ENCODE data around the gene PLXNA3.

PLXNA3 gene

DNA sequence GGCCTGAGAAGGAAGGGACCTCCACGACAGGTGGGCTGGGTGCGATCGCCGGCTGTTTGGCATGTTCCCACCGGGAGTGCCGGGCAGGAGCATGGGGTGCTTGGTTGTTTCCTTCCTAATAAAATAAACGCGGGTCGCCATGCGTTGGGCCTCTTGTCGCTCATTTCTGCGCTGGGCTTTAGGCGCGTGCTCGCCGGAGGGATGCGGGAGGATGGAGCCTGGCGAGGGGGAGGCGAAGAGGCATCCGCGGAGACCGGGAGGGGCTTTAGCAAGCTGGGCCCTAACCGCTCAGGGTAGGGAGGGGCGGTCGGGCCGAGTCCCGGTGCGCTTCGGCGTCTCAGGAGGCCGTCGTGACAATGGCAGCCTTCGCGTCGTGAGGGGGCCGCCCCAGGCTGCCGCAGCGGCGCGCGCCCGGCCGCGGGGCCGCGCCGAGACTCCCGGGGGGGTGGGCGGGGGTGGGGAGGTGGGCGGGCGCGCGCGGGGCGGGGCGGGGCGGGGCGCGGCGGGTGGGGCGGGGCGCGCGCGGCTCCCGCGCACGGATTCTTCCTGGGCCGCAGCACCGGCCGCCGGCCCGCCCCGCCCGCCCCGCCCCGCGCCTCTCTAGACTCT is 21.6 kb upstream of the PLXNA3 start:
- DNase-seq, result peak; percentile 21 to 36

- DNase-seq, result peak in 1 of 2 experiments; percentile 34
These were observed 20.9 kb upstream of the PLXNA3 start, which contains the start of gene GDI1 for GRCh38 chrX:154436983-154437752. Gene GDI1 (plus strand): TSS chrX:154437154. CDS start chrX:154437255, 101 bp downstream.

GRCh38 chrX:154437971-154438893 is 19.8 kb upstream of the PLXNA3 start:
- DNase-seq, result no peak

GRCh38 chrX:154439841-154440240 is 18.2 kb upstream of the PLXNA3 start:
- no peak for DNase-seq

GRCh38 chrX:154440623-154441357 is 17.3 kb upstream of the PLXNA3 start:
- no peak for DNase-seq

GRCh38 chrX:154441564-154441963 is 16.5 kb upstream of the PLXNA3 start:
- DNase-seq, result no peak

DNA sequence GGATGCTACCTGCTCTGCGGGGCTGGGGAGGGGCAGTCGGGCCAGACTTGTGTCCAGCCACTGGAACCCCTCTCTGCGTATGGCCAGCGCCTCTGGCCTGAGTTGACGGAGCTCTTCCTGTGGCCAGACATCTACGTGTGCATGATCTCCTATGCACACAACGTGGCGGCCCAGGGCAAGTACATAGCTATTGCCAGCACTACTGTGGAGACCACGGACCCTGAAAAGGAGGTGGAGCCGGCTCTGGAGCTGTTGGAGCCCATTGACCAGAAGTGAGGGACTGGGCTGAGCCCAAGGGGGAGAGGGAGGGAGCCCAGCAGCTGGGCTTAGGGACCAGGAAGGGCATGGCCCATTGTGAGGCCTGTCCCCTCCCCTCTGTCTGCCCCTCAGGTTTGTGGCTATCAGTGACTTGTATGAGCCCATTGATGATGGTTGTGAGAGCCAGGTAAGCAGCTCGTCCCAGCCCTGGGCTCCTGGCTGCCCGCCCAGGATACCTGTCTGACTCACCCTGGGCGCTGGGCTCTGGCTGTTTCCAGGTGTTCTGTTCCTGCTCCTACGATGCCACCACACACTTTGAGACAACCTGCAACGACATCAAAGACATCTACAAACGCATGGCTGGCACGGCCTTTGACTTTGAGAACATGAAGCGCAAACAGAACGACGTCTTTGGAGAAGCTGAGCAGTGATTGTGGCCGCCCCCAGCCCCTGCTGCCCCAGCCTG is 15.9 kb upstream of the PLXNA3 start:
- DNase-seq, result no peak

- DNase-seq, result no peak
These were observed 14.6 kb upstream of the PLXNA3 start for GRCh38 chrX:154443479-154443910.

- DNase-seq, result peak; percentile 36 to 46
These were observed 13.9 kb upstream of the PLXNA3 start, which contains the start of gene FAM50A for GRCh38 chrX:154443992-154444754. Gene FAM50A (plus strand): TSS chrX:154444141. CDS start chrX:154444236, 95 bp downstream.

DNA sequence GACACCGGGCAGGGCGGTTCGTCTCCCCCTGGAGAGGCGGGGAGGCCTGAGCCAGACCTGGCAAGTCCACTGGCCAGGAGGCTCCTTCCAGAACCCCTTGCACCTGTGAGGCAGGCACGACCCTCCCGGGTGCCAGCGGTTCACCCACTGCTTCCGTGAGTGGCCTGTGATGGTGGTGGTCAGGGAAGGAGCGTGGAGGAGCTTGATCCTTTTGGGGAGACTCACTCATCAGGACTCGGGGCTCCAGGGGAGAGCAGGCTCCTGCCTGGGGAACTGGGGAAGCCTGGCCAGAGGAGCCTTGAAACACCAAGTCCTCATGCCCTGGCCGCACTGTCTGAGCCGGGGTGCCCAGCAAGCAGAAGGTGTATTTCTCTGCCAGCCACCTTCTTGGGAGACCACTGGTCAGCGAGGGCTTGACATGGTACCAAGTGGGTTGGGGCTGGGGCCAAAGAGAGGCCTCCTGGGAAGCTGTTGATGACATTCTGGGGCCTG is 13.3 kb upstream of the PLXNA3 start:
- DNase-seq, result no peak

- no peak for DNase-seq
These were observed 12.3 kb upstream of the PLXNA3 start for GRCh38 chrX:154445776-154446175.

GRCh38 chrX:154446430-154446829 is 11.7 kb upstream of the PLXNA3 start:
- no peak for DNase-seq

DNA sequence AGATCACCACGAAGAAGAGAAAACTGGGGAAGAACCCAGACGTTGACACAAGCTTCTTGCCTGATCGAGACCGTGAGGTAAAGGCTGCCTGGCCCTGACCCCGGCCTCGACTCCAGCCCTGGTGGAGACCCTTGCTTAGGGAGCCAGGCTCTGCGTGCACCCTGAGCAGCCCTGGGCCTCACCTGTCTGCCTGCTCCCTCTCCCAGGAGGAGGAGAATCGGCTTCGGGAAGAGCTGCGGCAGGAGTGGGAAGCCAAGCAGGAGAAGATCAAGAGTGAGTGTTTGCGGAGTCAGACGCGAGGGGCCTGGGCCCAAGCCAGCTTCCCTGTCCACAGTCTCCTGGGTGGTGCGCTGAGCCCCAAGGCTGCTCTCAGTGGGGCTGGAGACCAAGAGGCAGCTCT is 9.6 kb upstream of the PLXNA3 start:
- no peak for DNase-seq

GRCh38 chrX:154449618-154450017 is 8.5 kb upstream of the PLXNA3 start:
- DNase-seq, result no peak

- DNase-seq, result no peak
These were observed 7.8 kb upstream of the PLXNA3 start for GRCh38 chrX:154450312-154450711.

DNA sequence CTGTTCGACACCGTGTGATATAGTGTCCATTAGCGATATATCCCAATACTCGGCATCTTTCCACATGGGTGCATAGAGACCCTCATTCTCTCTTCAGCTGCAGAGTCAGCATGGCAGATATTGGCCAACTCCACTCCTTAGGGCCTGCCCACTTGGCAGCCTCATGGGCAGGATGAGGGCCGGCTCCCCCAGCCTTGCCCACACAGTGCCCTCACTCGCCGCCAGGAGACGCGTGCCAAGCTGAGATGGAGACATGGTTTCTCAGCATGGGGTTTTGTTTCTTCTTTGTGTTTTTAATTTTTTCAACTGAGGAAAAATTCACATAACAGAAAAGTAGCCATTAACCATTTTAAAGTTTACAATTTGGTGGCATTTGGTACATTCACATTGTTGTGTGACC is 5.3 kb upstream of the PLXNA3 start:
- DNase-seq, result no peak

DNA sequence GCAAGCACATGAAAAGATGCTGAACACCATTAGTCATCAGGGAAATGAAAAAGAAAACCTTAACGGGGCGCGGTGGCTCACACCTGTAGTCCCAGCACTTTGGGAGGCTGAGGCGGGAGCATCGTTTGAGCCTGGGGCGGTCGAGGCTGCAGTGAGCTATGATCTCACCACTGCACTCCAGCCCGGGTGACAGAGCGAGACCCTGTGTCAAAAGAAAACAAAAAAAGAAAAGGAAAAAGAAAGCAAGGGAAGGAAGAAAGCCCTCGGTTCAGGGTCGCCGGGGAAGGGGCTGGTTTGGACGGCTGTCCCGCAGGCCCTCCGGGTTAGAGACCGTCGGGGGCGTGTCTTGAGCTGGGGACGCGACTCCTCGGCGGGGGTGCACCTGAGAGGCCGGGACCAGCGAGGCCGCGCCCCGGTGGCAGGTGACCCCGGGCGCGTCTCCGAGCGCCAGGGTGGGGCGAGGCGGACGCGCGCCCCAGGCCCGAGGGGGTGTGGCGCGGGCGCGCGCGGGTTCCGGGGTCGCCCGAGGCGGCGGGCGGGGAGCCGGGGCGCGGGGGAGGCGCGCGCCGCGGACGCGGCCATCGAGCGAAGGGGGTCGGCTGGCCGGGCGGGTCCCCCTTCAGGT is 478 bp upstream of the PLXNA3 start:
- DNase-seq, result peak; percentile 18 to 39

GRCh38 chrX:154458954-154459778 is 1.1 kb downstream of the PLXNA3 start:
- no peak for DNase-seq

DNA sequence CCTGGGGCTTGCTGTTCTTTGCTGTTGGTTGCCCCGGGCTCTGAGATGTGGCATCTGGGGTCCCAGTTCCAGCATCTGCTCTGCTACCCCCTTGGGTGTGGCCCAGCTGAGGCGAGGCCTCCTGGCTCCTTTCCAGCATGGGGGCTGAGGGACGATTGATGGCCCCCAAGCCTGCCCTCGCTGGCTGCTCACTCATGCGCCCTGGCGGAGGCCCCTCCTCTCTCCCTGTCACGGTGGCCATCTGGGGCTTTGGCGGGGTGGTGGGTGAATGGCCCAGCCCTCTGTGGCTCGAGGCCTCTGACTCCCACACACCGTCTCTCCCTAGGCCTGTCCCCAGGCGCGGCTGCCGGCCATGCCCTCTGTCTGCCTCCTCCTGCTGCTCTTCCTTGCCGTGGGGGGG is 1.8 kb downstream of the PLXNA3 start:
- no peak for DNase-seq
